ENCODE results near the gene ERCC6L.

- TF ChIP-seq CTCF (IDR thresholded peaks at IDR 0.05) (no peak), POLR2A (IDR thresholded peaks at IDR 0.05) (no peak)
Measured at GRCh38 chrX:72201836-72202536, 36.8 kb downstream of the ERCC6L start.
